ENCODE data around the gene APRT. TPM values are rescaled to one million over a fixed set of nuclear protein-coding genes. Genes with fewer than 3 reads are reported as not detected.
A peak's percentile ranks its signal among the peaks of the same experiment; 100 is the strongest.

The APRT gene
- total and polyA plus RNA-seq, 9 of the 15 experiments (the other 6 are each of a cell fraction or from before 2014, with no cell fraction given), result 41.7 to 409 (median 146) TPM

GRCh38 chr16:88799569-88800276 is 12.0 kb downstream of the APRT start (continued):
- no peak for TF ChIP-seq ZNF174 (CRISPR knock-in tag; IDR thresholded peaks at IDR 0.05)
- peak; percentile 69; the same call in 1 of the 2 replicates for TF ChIP-seq NCOA1 (IDR thresholded peaks at IDR 0.05; ENCODE audit: low read depth)
- TF ChIP-seq HDAC6 (IDR thresholded peaks at IDR 0.05; ENCODE audit: low read depth, low read length), result no peak
- TF ChIP-seq DACH1 (IDR thresholded peaks at IDR 0.05; ENCODE audit: partially characterized antibody), result peak; percentile 95
- no peak for TF ChIP-seq RFX5 (IDR thresholded peaks at IDR 0.05; ENCODE audit: low read depth, low read length)
- TF ChIP-seq MECOM (CRISPR knock-in tag; IDR thresholded peaks at IDR 0.05), result no peak; the same call in 1 of the 2 replicates
- TF ChIP-seq LARP7 (IDR thresholded peaks at IDR 0.05), result no peak
- no peak for TF ChIP-seq ZNF239 (CRISPR knock-in tag; IDR thresholded peaks at IDR 0.05)
- no peak for TF ChIP-seq CHCHD3 (CRISPR knock-in tag; IDR thresholded peaks at IDR 0.05)
- TF ChIP-seq U2AF2 (optimal IDR thresholded peaks at IDR 0.05; ENCODE audit: low read depth, low read length), result no peak
- no peak for TF ChIP-seq ELK1 (CRISPR knock-in tag; IDR thresholded peaks at IDR 0.05)
- no peak for TF ChIP-seq TAF15 (IDR thresholded peaks at IDR 0.05; ENCODE audit: low read depth, low read length)
- no peak for TF ChIP-seq KAT2B (IDR thresholded peaks at IDR 0.05; ENCODE audit: low read depth, low read length)
- peak; percentile 85 for TF ChIP-seq ETV1 (tag; conservative IDR thresholded peaks at IDR 0.05; ENCODE audit: low read depth)
- peak; percentile 56 for TF ChIP-seq RBFOX2 (IDR thresholded peaks at IDR 0.05; ENCODE audit: low read depth, low read length)
- no peak for TF ChIP-seq ZNF23 (CRISPR knock-in tag; IDR thresholded peaks at IDR 0.05)
- peak; percentile 5 for TF ChIP-seq CTCFL (IDR thresholded peaks at IDR 0.05; ENCODE audit: borderline replicate concordance, insufficient read depth, low read depth, low read length, poor library complexity, severe bottlenecking)
- TF ChIP-seq ZBTB5 (IDR thresholded peaks at IDR 0.05), result no peak
- no peak for TF ChIP-seq SUPT5H (IDR thresholded peaks at IDR 0.05)
- TF ChIP-seq SREBF1 (IDR thresholded peaks at IDR 0.05; ENCODE audit: borderline replicate concordance, low read depth, low read length), result no peak
- TF ChIP-seq TCF15 (CRISPR knock-in tag; IDR thresholded peaks at IDR 0.05), result no peak
- peak; percentile 85; the same call in 1 of the 2 replicates for TF ChIP-seq ESRRA (IDR thresholded peaks at IDR 0.05; ENCODE audit: borderline replicate concordance, low read depth)
- TF ChIP-seq ARID2 (IDR thresholded peaks at IDR 0.05), result no peak
